ENCODE measurements around the gene CTIF. TPM values are rescaled to one million over a fixed set of nuclear protein-coding genes. Genes with fewer than 3 reads are reported as not detected.

The CTIF gene
- total RNA-seq, 1 donor from 2014 or later: 35.1 TPM

DNA sequence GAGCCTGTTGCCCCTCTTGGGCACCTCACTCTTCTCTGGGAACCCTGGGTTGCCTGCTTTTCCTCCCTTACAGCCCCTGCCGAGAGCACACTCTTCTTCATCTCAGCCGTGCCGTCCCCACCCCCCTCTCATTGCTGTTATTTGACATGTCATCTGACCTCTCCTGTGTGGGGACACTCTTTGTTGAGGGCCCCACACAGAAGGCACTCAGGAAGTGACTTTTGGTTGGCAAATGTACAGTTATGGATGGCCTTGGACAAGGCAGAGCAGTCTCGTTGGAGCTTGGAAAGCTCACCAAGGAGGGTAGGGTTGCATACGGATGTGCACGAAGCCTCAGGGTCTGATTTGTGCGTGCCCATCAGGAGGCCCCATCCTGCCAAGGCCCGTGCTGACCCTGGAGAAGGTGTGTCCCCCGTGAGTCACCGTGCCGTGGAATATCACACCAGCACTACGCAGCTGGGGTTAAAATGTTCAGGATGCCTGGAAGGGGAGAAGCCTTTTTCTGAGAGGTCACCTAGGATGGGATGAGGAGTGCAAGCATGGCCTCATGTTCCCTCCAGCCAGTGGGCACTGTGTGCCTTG, 93.9 kb downstream of the CTIF start:
- Histone ChIP-seq H3K27me3 (no peaks in the 10 kb centered on the region), H3K9me3 (no peaks in the 10 kb centered on the region), H3K4me1 (no peaks in the 10 kb centered on the region), H3K36me3 (no peaks in the 10 kb centered on the region), H3K4me3 (no peak overlapping the region), H3K27ac (no peak overlapping the region)
- intact Hi-C loops (cut with DNase I): no loop called here
- no peak for TF ChIP-seq POLR2A (IDR thresholded peaks at IDR 0.05)
- TF ChIP-seq POLR2AphosphoS5 (IDR thresholded peaks at IDR 0.05; ENCODE audit: insufficient read depth in 1 of 2, low read depth in 1 of 2): no peak
- TF ChIP-seq, protein P1, sequence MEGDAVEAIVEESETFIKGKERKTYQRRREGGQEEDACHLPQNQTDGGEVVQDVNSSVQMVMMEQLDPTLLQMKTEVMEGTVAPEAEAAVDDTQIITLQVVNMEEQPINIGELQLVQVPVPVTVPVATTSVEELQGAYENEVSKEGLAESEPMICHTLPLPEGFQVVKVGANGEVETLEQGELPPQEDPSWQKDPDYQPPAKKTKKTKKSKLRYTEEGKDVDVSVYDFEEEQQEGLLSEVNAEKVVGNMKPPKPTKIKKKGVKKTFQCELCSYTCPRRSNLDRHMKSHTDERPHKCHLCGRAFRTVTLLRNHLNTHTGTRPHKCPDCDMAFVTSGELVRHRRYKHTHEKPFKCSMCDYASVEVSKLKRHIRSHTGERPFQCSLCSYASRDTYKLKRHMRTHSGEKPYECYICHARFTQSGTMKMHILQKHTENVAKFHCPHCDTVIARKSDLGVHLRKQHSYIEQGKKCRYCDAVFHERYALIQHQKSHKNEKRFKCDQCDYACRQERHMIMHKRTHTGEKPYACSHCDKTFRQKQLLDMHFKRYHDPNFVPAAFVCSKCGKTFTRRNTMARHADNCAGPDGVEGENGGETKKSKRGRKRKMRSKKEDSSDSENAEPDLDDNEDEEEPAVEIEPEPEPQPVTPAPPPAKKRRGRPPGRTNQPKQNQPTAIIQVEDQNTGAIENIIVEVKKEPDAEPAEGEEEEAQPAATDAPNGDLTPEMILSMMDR (IDR thresholded peaks at IDR 0.05): no peak
- DNase-seq (ENCODE audit: extremely low spot score in 2 of 2): no peak

- H3K4me1 ChIP-seq: no peaks in the 10 kb centered on the region
- intact Hi-C loops (cut with DNase I): no loop called here
- no peaks in the 10 kb centered on the region for H3K27me3 ChIP-seq
- TF ChIP-seq POLR2AphosphoS5 (IDR thresholded peaks at IDR 0.05; ENCODE audit: insufficient read depth in 1 of 2, low read depth in 1 of 2): no peak
- TF ChIP-seq, protein P1 (IDR thresholded peaks at IDR 0.05): no peak
- no peak for TF ChIP-seq POLR2A (IDR thresholded peaks at IDR 0.05)
- no peaks in the 10 kb centered on the region for H3K36me3 ChIP-seq
- no peak overlapping the region for H3K27ac ChIP-seq
- no peak overlapping the region for H3K4me3 ChIP-seq
- H3K9me3 ChIP-seq: no peaks in the 10 kb centered on the region
- DNase-seq (ENCODE audit: extremely low spot score in 2 of 2): no peak
Measured at GRCh38 chr18:48634491-48634890, 95.7 kb downstream of the CTIF start.

DNA sequence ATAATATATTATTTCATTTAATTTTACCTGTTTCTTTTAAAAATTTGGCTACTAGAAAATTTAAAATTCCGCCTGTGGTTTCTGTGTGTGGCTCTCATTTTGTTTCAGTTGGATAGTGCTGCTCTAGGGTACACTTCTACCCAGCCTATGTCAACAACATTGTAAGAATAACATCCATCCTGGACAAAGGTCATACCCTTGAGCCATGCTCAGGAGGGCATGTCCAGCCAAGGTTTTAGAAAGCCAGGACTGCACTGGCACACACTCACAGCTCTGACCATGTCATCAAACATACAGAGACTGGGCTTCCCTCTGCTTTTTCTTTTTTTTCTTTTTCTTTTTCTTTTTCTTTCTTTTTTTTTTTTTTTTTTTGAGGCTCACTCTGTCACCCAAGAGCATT, 96.1 kb downstream of the CTIF start:
- H3K27me3 ChIP-seq: no peaks in the 10 kb centered on the region
- H3K36me3 ChIP-seq: no peaks in the 10 kb centered on the region
- H3K4me3 ChIP-seq: no peak overlapping the region
- H3K4me1 ChIP-seq: no peaks in the 10 kb centered on the region
- TF ChIP-seq POLR2AphosphoS5 (IDR thresholded peaks at IDR 0.05; ENCODE audit: insufficient read depth in 1 of 2, low read depth in 1 of 2) (no peak), POLR2A (IDR thresholded peaks at IDR 0.05) (no peak)
- TF ChIP-seq, protein P1 (IDR thresholded peaks at IDR 0.05): no peak
- intact Hi-C loops (cut with DNase I): no loop called here
- H3K9me3 ChIP-seq: no peaks in the 10 kb centered on the region
- H3K27ac ChIP-seq: no peak overlapping the region
- DNase-seq (ENCODE audit: extremely low spot score in 2 of 2): no peak

DNA sequence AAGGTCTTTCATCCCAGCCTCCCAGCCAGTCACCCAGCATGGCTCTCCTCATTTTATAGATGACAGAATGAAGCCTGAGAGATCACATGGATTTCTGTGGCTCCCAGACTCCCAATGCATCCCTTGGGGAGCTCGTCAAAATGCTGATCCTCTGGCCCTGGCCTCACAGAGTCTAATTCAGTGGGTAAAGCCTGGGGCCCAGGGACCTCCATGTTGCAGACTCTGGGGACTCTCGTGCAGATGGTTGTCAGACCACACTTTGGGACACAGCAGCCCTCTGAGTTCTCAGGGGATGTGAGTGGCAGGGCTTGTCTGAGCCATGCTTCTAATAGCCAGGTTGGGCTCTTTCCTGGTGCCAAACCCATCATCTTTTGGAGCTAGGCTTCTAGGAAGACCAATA, 97.0 kb downstream of the CTIF start:
- Histone ChIP-seq H3K9me3 (no peaks in the 10 kb centered on the region), H3K27ac (no peak overlapping the region), H3K36me3 (no peaks in the 10 kb centered on the region), H3K4me3 (no peak overlapping the region), H3K4me1 (no peaks in the 10 kb centered on the region), H3K27me3 (no peaks in the 10 kb centered on the region)
- TF ChIP-seq POLR2A (IDR thresholded peaks at IDR 0.05): no peak
- no peak for TF ChIP-seq POLR2AphosphoS5 (IDR thresholded peaks at IDR 0.05; ENCODE audit: insufficient read depth in 1 of 2, low read depth in 1 of 2)
- TF ChIP-seq, protein P1 (IDR thresholded peaks at IDR 0.05): no peak
- intact Hi-C loops (cut with DNase I): no loop called here
- DNase-seq (ENCODE audit: extremely low spot score in 2 of 2): no peak

DNA sequence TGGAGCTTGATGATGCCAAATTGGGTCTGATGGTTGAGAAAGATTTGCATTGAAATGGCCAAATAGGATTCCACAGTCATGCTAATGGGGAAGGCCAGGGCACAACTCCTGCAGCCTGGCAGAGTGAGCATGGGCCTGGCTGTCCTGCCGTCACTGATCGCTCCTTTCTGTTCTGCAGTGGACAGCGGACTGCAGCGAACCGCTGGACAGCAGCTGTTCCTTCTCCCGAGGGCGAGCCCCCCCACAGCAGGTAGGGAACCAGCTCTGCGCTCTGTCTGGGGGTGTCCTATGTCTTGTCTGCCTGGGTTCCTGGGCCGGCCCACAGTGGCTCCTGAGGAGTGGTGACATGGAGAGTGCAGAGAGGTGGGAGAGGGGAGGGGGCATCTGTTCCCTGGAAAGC, 97.6 kb downstream of the CTIF start:
- no peaks in the 10 kb centered on the region for H3K27me3 ChIP-seq
- no peaks in the 10 kb centered on the region for H3K9me3 ChIP-seq
- no peaks in the 10 kb centered on the region for H3K36me3 ChIP-seq
- intact Hi-C loops (cut with DNase I): no loop called here
- no peak for DNase-seq (ENCODE audit: extremely low spot score in 2 of 2)
- no peak for TF ChIP-seq POLR2A (IDR thresholded peaks at IDR 0.05)
- TF ChIP-seq, protein P1 (IDR thresholded peaks at IDR 0.05): no peak
- TF ChIP-seq POLR2AphosphoS5 (IDR thresholded peaks at IDR 0.05; ENCODE audit: insufficient read depth in 1 of 2, low read depth in 1 of 2): no peak
- no peaks in the 10 kb centered on the region for H3K4me1 ChIP-seq
- no peak overlapping the region for H3K4me3 ChIP-seq
- H3K27ac ChIP-seq: no peak overlapping the region
